NCI-H524 (cell line): ENCODE results near the gene LCMT2.
A peak's percentile ranks its signal among the peaks of the same experiment; 100 is the strongest.

ENCODE experiments used
- DNase-seq, 2 experiments: peaks; one replicate each; lab custom pipeline; 2025; lab: John Stamatoyannopoulos, UW

The LCMT2 gene

GRCh38 chr15:43329960-43330779 is at the start of gene LCMT2:
TSS of gene LCMT2 (minus strand) at chr15:43330573. CDS start at chr15:43330489, 84 bp downstream.
- peak; percentile 92 to 96 for DNase-seq

GRCh38 chr15:43378601-43379000 is 48.2 kb upstream of the LCMT2 start:
- DNase-seq = no peak

- peak in 1 of 2 experiments; percentile 53 for DNase-seq
These were observed 45.8 kb upstream of the LCMT2 start for GRCh38 chr15:43376017-43376705.

DNA sequence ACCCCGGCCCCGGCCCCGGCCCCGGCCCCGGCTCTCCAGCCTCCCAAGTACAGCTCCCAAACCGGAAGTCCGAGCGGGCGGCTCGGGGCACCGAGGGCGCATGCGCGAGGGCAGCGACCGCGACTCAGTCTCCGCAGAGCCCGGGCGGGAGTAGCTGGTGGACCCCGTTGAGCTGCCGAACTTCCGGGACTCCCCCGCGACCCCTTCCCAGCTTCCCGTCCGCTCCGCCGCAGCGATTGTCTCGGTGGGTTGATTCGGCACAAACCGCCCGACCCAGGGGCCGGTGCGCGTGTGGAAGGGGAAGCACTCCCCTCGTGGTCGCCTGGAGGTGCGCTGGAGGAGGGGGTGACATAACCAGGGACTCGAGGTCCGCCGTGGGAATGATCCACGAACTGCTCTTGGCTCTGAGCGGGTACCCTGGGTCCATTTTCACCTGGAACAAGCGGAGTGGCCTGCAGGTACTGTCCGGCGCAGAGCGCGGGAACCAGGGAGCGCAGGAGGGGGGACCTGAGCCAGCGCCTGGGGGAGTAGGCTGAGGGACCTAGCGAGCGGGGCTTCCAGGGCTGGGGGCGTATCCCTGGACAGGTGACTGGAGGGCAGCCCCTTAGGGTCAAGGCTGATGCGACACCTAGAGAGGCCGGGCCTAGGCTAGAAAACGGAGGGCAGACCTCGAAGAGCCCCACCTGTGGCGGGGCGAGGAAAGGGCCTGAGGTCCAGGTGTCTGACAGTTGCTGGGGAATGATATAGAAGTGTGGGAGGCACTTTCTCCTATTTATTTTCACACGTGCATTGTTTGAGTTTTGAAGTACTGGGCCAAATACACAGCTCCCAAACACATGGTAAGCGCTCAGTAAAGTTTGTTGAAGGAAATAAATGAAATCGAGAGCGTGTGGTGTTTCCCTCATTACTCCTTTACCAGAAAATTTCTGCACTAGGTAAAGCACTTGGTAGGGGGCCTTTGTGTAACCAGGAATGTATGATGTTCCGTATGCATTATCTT is 40.9 kb upstream of the LCMT2 start, which contains the start of the genes TUBGCP4 and ZSCAN29:
TSS of gene TUBGCP4 (plus strand) at position 127 of the 1,000 bp plus-strand sequence. CDS start at position 381, 254 bp downstream.
TSS of gene ZSCAN29 (minus strand) at position 69 of the 1,000 bp plus-strand sequence. CDS start 1,130 bp downstream, outside the sequence.
- DNase-seq = peak; percentile 86 to 94

- DNase-seq = peak in 1 of 2 experiments; percentile 50
These were observed 40.1 kb upstream of the LCMT2 start for GRCh38 chr15:43370310-43370974.

GRCh38 chr15:43361313-43361903 is 31.0 kb upstream of the LCMT2 start:
- DNase-seq = no peak

DNA sequence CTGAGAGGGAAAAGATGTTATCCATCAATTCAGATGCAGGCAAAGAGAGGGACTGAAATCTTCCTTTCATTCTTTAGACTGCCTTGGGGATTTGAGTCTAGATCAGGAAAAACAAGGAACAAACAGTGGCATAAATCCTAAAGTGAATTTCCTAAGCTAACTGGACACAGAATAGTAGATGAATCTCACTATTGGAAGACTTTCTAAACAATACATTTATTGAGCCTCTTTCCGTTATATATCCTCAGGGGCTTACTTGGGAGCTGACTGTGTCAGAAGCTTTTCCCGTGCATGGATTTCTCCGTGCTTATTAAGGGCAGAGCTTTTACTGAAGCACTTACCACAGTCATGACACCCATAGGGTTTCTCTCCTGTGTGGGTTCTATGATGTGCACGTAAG is 30.4 kb upstream of the LCMT2 start:
- no peak for DNase-seq

DNA sequence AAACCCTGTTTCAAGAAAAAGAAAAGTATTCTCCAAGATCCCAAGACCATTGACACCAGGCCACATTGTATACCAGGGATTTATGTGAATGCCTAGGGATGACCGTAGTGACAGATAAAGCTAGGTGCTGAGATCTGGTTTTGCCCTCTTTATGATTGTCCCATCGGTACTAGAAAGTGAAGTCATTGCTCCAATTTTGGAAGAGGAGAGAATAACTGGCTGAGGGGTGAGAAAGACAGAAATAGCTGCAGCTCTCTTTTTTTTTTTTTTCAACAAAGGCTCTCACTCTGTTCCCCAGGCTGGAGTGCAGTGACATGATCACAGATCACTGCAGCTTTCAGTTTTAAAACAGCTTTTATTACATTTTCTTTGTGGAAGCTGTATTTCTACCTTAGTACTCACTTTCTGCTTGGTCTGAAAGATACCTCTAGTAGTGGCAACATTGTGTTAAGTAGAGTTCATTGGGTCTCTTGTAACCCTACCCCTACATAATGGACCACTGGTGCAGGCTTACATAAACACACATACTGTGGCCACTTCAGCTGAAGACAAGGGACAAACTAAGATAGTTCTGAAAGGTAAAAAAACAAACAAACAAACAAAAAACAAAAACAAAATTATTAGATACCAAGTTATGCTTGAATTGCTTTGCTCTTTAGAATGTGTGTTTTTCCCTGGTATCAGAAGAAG is 22.5 kb upstream of the LCMT2 start:
- DNase-seq = no peak

DNA sequence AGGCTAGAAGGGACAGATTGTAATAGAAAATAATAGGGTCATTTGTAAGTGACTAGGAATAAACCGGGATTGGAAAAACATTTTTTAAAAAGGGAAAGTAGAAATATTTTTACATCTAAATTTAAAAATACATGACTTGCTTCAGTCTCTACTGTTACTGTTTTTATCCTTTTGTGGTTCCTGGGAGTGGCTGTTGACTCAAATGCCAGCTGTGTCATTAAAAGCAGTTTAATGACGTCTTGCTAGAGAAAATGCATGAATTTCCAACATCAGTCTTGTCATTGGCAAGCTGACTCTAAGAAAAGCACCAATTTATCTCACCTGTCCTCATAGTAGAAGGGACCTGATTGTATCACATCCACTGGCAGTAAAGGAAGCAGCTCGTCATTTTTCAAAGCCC is 16.7 kb upstream of the LCMT2 start:
- DNase-seq = no peak

DNA sequence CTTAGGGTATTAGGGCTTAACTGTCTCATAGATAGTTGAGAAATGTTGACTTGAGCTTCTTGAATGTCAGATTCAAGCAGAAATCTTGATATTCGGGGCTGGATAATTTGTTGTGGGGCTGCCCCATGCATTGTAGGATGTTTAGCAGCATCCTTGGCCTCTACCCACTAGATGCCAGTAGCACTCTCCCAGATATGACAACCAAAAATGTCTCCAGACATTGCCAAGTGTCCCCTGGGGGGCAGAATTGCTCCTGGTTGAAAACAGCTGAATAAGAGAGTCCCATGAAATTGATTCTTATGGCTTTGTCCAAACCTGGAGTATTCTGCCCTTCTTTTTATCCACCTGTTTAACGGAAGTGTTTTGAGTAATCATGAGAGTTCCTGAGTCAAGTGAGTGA is 15.9 kb upstream of the LCMT2 start:
- DNase-seq = peak in 1 of 2 experiments; percentile 55

- DNase-seq = no peak
These were observed 361 bp upstream of the LCMT2 start for GRCh38 chr15:43330780-43331087.

- DNase-seq = peak in 1 of 2 experiments; percentile 12
These were observed 985 bp downstream of the LCMT2 start for GRCh38 chr15:43329217-43329959.

GRCh38 chr15:43325039-43325684 is 5.2 kb downstream of the LCMT2 start:
- DNase-seq = no peak

- DNase-seq = no peak
These were observed 11.2 kb downstream of the LCMT2 start for GRCh38 chr15:43318990-43319771.

GRCh38 chr15:43317566-43318184 is 12.7 kb downstream of the LCMT2 start:
- no peak for DNase-seq

DNA sequence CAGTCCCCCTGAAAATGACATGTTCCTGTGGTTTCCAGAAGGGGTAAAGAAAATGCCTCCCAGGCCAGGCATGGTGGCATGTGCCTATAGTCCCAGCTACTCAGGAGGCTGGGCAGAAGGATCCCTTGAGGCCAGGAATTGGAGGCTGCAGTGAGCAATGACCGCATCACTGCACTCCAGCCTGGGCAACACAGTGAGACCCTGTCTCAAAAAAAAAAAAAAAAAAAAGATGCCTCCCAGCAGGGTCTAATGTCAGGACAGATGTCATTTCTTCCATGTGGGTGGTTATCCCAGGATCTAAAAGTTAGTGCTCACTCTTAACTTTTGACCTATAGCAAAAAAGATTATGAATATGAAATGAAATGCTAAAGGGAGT is 13.4 kb downstream of the LCMT2 start:
- DNase-seq = no peak

DNA sequence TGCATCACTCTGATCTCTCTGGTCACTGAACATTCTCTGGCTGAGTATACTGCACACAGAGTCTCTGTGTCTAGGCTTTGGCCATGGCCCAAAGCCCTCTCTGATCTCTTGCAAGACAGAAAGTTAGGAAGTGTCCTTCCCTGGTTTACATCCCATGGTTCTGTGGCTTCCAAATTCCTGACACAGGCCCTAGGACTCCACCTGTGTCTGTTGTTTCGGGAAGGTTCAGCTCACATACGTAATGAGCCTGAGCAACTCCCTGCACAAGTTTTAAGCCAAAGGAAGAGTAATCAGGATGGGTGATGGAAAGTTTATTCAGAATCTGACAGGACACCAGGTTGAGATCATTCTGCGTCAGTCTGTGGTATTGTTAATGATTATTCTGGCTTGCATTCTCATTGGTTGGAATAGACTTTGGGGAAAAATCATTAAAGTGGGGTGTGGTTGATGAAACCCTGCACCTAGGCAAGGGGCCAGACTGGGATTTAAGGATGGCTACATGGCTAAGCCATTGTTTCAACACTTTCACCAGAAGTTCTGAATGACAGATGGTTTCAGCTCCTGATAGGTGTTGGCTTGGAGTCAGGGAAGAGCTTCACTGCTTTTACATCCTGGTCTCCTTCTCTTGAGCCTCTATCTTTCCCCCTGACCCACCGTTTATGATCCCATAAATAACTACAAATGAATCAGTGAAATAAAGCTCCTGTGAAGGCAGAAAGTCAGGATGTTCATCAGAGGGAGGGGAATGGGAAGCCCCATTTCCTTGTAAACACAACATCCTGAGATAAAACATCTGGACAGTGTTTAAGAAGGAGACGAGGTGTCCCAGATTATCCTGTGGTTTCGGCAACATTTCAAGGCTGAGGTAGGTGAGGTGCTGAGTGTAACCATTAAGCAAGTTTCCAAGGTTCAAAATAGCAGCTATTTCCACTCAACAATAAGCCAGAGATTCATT is 14.1 kb downstream of the LCMT2 start:
- peak in 1 of 2 experiments; percentile 5 for DNase-seq
